ENCODE results near the gene SPINT3. TPM values are rescaled to one million over a fixed set of nuclear protein-coding genes. Genes with fewer than 3 reads are reported as not detected.

Gene SPINT3
- total RNA-seq, 1 donor from 2014 or later: not detected

DNA sequence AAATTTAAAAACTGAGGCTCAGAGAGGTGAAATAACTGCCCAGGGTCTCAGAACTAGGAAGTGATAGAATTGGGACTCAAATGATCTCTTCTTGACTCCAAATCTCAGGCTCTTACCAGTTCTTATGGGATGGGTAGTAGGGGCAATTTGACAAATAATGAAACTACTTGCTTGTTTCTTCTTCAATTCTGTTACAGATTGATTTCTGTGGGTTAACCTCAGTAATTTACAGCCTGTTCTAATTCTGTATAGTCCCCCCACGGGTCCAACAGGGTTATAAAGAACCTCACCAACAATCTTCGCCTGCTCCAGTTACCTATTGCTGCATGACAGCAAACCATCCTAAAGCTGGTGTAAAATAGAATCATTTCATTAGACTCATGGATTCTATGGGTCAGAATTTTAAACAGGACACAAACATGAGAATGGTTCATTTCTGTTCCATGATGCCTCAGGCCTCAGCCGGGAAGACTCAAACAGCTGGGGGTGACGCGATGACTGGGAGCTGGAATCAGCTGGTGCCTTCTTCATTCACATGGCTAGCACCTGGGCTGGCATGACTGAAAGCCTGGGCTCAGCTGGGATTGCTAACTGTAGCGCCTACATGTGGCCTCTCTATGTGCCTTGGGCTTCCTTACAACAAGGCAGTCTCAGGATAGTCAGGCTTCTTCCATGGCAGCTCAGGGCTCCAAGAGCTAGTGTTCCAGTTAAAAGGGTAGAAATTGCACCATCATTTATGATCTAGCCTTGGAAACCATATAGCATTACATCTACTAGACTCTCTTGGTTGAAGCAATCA, 52.5 kb downstream of the SPINT3 start:
- no peak for DNase-seq (ENCODE audit: low read depth, low spot score)

Other genes with a start within 250 kb of the SPINT3 start
- not detected in 2 replicates for gene RBPJL, start 208.8 kb downstream of the SPINT3 start, total RNA-seq
- gene MATN4, start 207.3 kb downstream of the SPINT3 start, total RNA-seq: not detected in 2 replicates
- gene SDC4, start 167.2 kb downstream of the SPINT3 start, total RNA-seq: 24.6 and 32.4 TPM in 2 replicates
- gene SYS1, start 152.5 kb downstream of the SPINT3 start, total RNA-seq: 21.4 and 35.7 TPM in 2 replicates
- not detected in 2 replicates for gene TP53TG5, start 137.3 kb downstream of the SPINT3 start, total RNA-seq
- 12.6 and 17.3 TPM in 2 replicates for gene DBNDD2, start 107.3 kb downstream of the SPINT3 start, total RNA-seq
- gene PIGT, start 99.5 kb downstream of the SPINT3 start, total RNA-seq: 22.1 and 22.8 TPM in 2 replicates
- not detected in 2 replicates for gene WFDC2, start 45.9 kb downstream of the SPINT3 start, total RNA-seq
- gene WFDC6, start 23.9 kb upstream of the SPINT3 start, total RNA-seq: not detected in 2 replicates
- not detected in 2 replicates for gene EPPIN, start 31.8 kb upstream of the SPINT3 start, total RNA-seq
- gene WFDC8, start 63.7 kb upstream of the SPINT3 start, total RNA-seq: not detected in 2 replicates
- gene WFDC10A, start 114.1 kb upstream of the SPINT3 start, total RNA-seq: not detected in 2 replicates
- gene WFDC9, start 115.7 kb upstream of the SPINT3 start, total RNA-seq: not detected in 2 replicates
- gene WFDC11, start 154.6 kb upstream of the SPINT3 start, total RNA-seq: not detected in 2 replicates
- gene WFDC13, start 186.4 kb upstream of the SPINT3 start, total RNA-seq: not detected in 2 replicates
- gene WFDC10B, start 189.4 kb upstream of the SPINT3 start, total RNA-seq: not detected in 2 replicates
- gene SPINT4, start 206.7 kb upstream of the SPINT3 start, total RNA-seq: not detected in 2 replicates